GM20431 (cell line): ENCODE results near the gene SGCG.
"Not testable (repeated sequence)": the region's sequence is repeated elsewhere in the genome, so short reads cannot be mapped to it uniquely, and the experiment has no call there.

Source experiments
- in situ Hi-C: fragments of 300-500 bp; cut with MseI, MboI; formaldehyde crosslinking; loops from one replicate; pipeline ENCODE4 v1.15.0; 2020; ENCODE audit warnings: low sequenced_read_pairs; ENCODE audit not compliant: unreplicated experiment

SGCG gene

GRCh38 chr13:23203516-23203915 is 22.7 kb downstream of the SGCG start:
- in situ Hi-C loops: no loop called here

DNA sequence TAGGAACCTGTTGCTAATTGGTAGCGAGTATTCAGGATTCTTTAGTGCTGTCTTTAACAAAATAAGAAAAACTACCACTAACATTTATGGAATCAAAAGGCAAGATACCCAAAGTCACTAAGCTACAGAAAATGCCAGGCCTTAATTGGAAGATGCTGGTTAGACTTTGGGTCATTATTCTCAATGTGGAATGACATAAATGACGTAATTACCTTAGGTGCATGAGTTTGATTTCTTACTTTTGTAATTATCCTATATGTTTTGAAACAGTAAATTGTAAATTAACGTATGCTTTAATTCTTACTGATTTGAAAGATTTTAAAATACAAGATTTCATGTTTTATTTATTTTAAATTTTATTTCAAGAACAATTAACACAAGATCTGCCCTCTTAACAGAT is 25.0 kb downstream of the SGCG start:
- in situ Hi-C loops: no loop called here

GRCh38 chr13:23212671-23213070 is 31.9 kb downstream of the SGCG start:
- in situ Hi-C loops: no loop called here

GRCh38 chr13:23231241-23231640 is 50.5 kb downstream of the SGCG start:
- in situ Hi-C loops: no loop called here

DNA sequence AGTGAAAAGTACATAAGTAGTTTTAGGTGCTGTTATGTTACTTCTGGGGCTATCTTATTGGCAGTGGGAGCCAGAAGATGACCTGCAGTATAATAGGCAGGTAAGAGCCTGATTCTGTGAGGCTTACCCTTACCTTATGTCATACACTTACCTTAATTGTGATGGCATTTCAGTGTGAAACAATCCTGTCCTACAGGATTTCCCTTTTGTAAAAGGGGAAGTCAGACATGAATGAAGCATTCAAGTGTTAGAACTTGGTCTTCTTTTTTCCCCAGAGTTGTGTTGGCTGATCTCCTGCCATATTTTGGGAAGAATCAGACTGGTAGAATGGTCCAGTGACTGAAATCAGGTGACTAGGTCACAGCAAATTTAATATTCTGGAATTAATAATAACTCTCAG is 55.2 kb downstream of the SGCG start:
- in situ Hi-C loops: no loop called here

GRCh38 chr13:23243066-23243465 is 62.3 kb downstream of the SGCG start:
- in situ Hi-C loops: no loop called here

- in situ Hi-C loops: not testable (repeated sequence)
Observed at GRCh38 chr13:23248410-23248809, 67.6 kb downstream of the SGCG start.

DNA sequence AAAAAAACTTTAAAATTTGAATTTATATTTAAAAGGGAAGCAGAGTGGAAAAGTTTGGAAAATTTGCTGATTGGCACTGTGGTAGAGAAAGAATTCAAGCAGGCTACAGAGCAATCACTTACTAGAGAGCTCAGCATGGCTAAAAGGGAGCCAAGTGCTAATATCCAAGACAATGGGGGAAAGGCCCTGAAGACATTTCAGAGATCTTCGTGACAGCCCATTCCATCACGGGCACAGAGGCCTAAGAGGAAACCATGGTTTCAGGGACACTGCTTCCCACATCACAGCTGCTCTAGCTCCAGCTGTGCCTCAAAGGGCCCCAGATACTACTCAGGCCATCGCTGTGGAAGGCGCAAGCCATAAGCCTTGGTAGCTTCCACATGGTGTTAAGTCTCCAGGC is 73.7 kb downstream of the SGCG start:
- in situ Hi-C loops: no loop called here

DNA sequence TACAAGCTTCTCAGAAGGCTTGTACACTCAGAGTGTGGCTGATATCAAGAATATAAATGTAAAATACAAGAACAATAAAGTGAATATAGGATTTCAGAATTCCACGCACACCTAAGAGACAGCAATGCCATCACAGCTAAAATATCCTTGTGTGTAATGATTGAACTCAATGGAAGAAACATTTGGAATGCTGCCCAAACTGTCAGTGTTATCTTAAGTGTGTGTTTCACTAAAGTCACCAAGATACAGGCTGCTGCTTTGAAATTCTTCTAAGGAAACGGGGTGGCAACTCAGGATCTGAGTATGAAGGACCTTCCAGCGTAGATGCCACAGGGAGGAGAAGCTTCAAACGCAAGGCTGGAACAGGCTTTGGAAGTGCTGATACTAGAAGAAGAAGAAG is 86.8 kb downstream of the SGCG start:
- in situ Hi-C loops: no loop called here

DNA sequence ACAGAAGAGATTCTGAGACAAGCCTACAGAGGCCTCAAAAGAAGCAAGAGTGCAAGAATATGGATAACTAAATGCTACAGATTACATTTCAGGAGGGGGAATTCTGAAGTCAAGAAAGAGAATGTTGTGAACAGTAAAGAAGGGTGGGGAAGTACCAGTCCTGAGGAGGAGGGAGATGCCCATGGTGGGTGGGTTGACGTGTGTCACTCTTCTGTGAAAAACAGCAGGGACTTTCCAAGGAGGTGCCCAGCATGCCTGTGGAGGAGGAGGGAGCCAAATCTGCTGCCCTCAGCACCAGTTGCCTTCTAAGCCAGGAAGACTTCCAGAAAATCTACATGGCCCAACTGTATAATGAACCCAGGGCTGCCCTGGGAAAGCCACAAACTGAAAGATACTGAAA is 87.7 kb downstream of the SGCG start:
- in situ Hi-C loops: no loop called here

GRCh38 chr13:23271331-23271730 is 90.6 kb downstream of the SGCG start:
- in situ Hi-C loops: no loop called here

DNA sequence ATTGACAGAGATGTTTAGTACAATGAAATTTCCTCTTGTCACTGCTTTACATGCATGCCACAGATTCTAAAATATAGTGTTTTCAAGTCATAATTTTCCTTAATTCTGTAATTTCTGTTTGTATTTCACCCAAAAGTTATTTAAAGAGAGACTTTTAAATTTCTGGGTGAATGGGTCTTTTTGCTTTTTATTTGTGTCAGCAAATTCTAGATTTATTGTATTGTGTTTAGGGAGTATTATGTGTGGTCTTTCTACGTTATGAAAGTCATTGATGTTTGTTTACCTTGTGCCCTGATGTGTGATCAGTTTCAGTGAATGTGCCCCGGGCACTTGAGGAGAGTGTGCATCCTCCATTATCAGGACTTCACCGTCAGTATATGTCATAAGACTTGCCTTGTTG is 92.7 kb downstream of the SGCG start:
- in situ Hi-C loops: no loop called here

GRCh38 chr13:23279321-23279720 is 98.5 kb downstream of the SGCG start:
- in situ Hi-C loops: no loop called here

DNA sequence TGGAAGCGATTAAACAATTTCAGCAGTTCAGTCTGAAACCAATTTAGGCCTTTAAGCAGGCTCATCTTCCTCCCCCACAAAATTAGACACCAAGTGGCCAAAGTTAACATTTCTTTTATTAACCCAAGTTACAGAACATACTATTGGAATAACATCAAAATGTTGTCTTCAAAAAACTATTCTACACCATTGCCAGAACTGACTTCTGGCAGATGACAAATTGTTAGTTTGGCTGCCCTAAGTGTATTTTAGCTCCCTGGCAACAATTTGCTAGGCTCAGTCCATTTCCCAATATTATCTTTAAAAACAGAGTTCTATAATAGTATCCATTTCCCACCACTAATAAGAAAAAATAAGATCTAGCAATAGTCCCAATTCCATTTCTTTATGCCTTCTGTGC is 107.8 kb downstream of the SGCG start:
- in situ Hi-C loops: no loop called here

GRCh38 chr13:23288995-23289394 is 108.2 kb downstream of the SGCG start:
- in situ Hi-C loops: no loop called here

DNA sequence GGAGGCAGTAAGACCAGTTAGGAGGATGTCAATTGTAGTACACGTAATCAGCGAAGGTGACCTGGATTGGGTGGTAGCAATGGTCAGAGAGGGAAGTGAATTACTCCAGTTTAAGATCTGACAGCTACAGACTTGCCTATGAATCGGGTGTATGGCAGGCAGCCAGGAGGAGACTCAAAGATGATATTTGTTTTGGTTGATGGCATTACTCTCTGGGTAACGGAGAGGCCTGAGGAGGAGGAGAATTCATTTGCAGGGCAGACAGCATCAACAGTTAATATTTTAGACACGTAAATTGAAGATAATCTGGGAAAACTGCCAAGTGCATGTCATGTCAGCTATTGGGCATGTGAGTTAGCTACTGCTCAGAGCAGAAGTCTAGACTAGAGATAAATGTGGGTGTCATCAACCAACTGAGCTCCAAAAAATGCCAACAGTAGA is 109.2 kb downstream of the SGCG start:
- in situ Hi-C loops: no loop called here

DNA sequence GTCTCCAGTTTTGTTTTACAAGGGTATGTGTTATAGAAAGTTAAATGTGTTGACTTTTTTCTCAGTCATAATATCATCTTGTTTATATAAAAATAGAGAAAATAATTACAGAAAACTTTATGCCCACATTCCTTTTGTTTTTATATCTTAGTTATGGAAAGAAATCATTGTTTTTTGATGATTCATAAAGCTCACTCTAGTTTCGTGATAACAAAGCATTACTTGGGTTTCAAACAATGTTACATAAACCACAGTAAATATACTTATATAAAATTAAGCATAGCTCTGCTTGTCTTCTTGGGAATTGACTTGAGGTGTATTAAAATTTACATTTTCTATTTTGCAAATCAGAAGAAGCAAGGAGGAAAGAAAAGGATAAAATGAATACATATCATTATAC is 111.8 kb downstream of the SGCG start:
- in situ Hi-C loops: no loop called here

GRCh38 chr13:23314837-23315236 is 134.1 kb downstream of the SGCG start:
- in situ Hi-C loops: not testable (repeated sequence)

DNA sequence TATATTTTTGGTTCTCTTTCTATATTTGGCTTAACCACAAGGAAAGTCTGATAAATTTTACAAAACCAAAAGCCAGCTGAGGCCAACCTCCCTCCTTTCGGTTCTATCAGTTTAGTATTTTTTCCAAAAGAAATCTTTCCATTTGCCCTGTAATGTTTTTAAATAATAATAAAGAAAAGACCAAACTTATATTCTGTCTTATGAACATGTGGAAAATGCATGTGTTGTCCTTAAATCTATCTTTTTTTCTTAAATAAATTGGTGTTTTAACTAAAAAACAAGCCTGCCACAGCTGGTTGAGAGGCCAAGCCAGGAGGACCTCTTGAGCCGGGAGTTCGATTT is 139.1 kb downstream of the SGCG start:
- in situ Hi-C loops: no loop called here

- in situ Hi-C loops: no loop called here
Observed at GRCh38 chr13:23320926-23321534, 140.3 kb downstream of the SGCG start.

DNA sequence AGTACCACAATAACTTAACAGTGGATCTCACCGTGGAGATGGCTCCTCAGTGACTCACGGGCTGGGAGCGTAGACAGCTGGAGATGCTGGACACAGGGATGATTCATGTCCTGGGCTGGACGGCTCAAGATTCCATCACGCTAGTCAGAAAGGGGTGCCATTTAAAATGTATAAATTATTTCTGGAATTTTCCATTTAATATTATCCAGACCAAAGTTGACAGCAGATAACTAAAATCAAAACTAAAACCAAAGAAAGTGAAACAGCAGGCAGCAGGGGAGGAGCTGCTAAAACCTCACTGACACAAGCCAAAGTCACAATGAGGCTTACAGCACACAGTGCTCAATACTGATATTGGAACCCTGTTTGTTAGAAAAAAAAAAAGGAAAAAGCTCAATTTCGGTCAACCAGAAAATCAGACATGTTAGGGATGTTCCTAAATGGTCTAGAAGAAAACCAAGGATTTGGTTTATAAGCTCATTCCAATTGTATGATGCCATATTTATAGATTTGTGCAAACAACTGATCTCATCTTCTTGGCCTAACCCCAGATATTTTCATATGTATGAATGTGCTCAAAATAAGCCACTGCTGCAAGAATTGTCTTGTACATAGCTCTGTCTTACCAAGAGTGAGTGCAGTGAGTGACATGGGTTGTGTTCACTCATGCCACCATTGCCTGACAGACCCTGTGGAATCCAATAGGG is 140.9 kb downstream of the SGCG start:
- in situ Hi-C loops: no loop called here
